ENCODE measurements around the gene GMDS.

DNA sequence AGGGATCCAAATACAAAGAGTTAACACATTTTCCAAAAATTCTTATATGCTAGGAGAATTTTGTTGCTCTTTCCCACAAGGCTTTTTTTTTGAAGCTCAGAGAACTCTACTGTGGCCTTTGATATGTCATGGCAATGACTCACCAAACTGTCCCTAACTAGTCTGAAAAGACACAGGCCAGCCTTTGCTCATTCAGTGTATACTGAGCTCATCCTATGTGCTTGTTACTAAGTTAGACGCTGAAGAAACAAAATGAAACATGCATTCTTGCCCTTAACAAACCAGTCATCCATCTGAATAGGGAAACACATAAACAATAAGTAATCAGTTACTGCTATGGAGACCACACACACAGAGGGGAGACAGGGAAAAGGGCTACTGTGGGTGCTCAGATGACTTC lies 343.8 kb downstream of the GMDS start:
- TF ChIP-seq CTCF (conservative IDR thresholded peaks at IDR 0.05 in 1 of 2, IDR thresholded peaks at IDR 0.05 in 1 of 2; ENCODE audit: low read depth in 1 of 2, low read length in 2 of 2) (no peak), EZH2 (IDR thresholded peaks at IDR 0.05; ENCODE audit: low read length, missing control alignments) (no peak)

Measured in fibroblast of lung (primary cell).